GM23248 (cell line): ENCODE results near the gene HSPBAP1. TPM values are rescaled to one million over a fixed set of nuclear protein-coding genes. Genes with fewer than 3 reads are reported as not detected.

Source experiments
- DNase-seq: peaks from one replicate; pipeline ENCODE4 v3.0.0-alpha.2; 2015
- H2AFZ ChIP-seq: fragments of 200-600 bp; sonication (generic); 2 replicates; pipeline ENCODE4 v1.6.1; 2016; ENCODE audit warnings: antibody characterized with exemption
- H3F3A ChIP-seq: fragments of 200-600 bp; sonication (generic); 2 replicates; pipeline ENCODE4 v1.6.1; 2016; ENCODE audit warnings: mild to moderate bottlenecking, antibody characterized with exemption, mixed run types; ENCODE audit not compliant: insufficient read depth
- H3K27ac ChIP-seq: fragments of 200-600 bp; sonication (generic); 2 replicates; pipeline ENCODE4 v1.5.1; 2016; ENCODE audit warnings: mild to moderate bottlenecking
- H3K27me3 ChIP-seq: fragments of 200-600 bp; sonication (generic); replicated peaks from 2 replicates; pipeline ENCODE4 v1.6.1; 2016; ENCODE audit warnings: mild to moderate bottlenecking; ENCODE audit not compliant: insufficient read depth
- H3K36me3 ChIP-seq: fragments of 200-600 bp; sonication (generic); 2 replicates; pipeline ENCODE4 v1.6.1; 2016; ENCODE audit warnings: low read depth, mild to moderate bottlenecking
- H3K4me1 ChIP-seq: fragments of 200-600 bp; sonication (generic); 2 replicates; pipeline ENCODE4 v1.6.1; 2016; ENCODE audit warnings: mild to moderate bottlenecking; ENCODE audit not compliant: insufficient read depth
- H3K4me2 ChIP-seq: fragments of 200-600 bp; sonication (generic); one replicate; pipeline ENCODE4 v1.6.1; 2016; ENCODE audit warnings: mild to moderate bottlenecking; ENCODE audit not compliant: unreplicated experiment
- H3K4me3 ChIP-seq: fragments of 200-600 bp; sonication (generic); 2 replicates; pipeline ENCODE4 v1.5.1; 2016; ENCODE audit warnings: mild to moderate bottlenecking
- H3K79me2 ChIP-seq: fragments of 200-600 bp; sonication (generic); 2 replicates; pipeline ENCODE4 v1.6.1; 2016; ENCODE audit warnings: mild to moderate bottlenecking; ENCODE audit not compliant: insufficient read depth
- H3K9ac ChIP-seq: fragments of 200-600 bp; sonication (generic); 2 replicates; pipeline ENCODE4 v1.6.1; 2016; ENCODE audit warnings: mild to moderate bottlenecking
- H3K9me2 ChIP-seq: fragments of 200-600 bp; sonication (generic); 2 replicates; pipeline ENCODE4 v1.6.1; 2016; ENCODE audit warnings: mixed run types, mild to moderate bottlenecking, moderate library complexity; ENCODE audit not compliant: insufficient read depth
- H3K9me3 ChIP-seq: fragments of 200-600 bp; sonication (generic); one replicate; pipeline ENCODE4 v1.6.1; 2017; ENCODE audit warnings: low read depth
- H4K20me1 ChIP-seq: fragments of 200-600 bp; sonication (generic); 2 replicates; pipeline ENCODE4 v1.6.0; 2016; ENCODE audit not compliant: insufficient read depth
- EZH2 ChIP-seq: fragments of 200-600 bp; sonication (generic); IDR thresholded peaks from 2 replicates; pipeline ENCODE4 v1.6.1; 2018; ENCODE audit warnings: antibody characterized with exemption, mild to moderate bottlenecking; ENCODE audit not compliant: insufficient read depth, poor library complexity, severe bottlenecking
- EZH2phosphoT487 ChIP-seq: fragments of 200-600 bp; sonication (generic); IDR thresholded peaks from 2 replicates; pipeline ENCODE4 v1.6.1; 2018; ENCODE audit warnings: antibody characterized with exemption, moderate library complexity, mild to moderate bottlenecking, low read depth; ENCODE audit not compliant: insufficient read depth
- WGBS, 2 experiments: methylation state at CpG; one replicate each; pipeline ENCODE4 v1.1.6; 2015 to 2017; ENCODE audit warnings: low lambda C conversion rate in 2 of 2, low coverage in 1 of 2; ENCODE audit errors: missing lambda C conversion rate in 2 of 2; 5-methylcytosine and 5-hydroxymethylcytosine counted together
- in situ Hi-C: fragments of 300-500 bp; cut with MboI; formaldehyde crosslinking; loops from 2 replicates; pipeline ENCODE4 v1.15.0; 2020
- polyA plus RNA-seq: library from polyadenylated mRNA; unstranded; fragments of >200 nt; fragmentation: Nextera tagmentation; extraction: Ambion mirVana; gene quantifications from 2 replicates; pipeline ENCODE4 v1.2.1, GENCODE V29; 2016
- total RNA-seq: library from RNA; depleted of rRNA; stranded (reverse); fragments of >200 nt; shearing (Covaris generic); gene quantifications from 2 replicates; pipeline ENCODE4 v1.2.3, GENCODE V29; 2014

The HSPBAP1 gene
- total and polyA plus RNA-seq, 2 experiments from 2014 or later: 4.0 to 4.3 TPM

DNA sequence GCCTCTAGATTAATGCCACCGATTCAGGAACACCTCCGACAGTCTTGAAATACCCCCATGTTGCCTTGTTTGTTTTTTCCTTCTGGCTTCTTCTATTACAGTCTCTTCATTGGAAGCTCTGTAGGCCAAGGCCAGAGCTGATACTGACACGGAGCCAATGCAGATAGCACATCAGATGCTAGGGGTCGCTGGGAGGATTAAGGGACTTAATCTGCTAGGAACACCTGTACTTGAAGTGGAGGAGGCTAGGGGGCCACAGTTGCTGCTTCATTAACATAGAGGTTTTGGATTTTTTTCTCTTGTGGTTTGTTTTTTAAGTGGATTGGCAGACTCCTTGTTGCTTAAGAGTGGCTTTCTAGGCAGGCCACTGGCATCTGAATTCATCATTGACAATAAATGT, 63.4 kb downstream of the HSPBAP1 start:
- no peak for TF ChIP-seq EZH2phosphoT487
- TF ChIP-seq EZH2: no peak
- no peaks in the 10 kb centered on the region for H3K27me3 ChIP-seq
- no peak overlapping the region for H2AFZ ChIP-seq
- H3F3A ChIP-seq: no peaks in the 10 kb centered on the region
- H4K20me1 ChIP-seq: no peaks in the 10 kb centered on the region
- DNase-seq: no peak
- no peak overlapping the region for H3K4me3 ChIP-seq
- H3K9me2 ChIP-seq: no peaks in the 10 kb centered on the region
- 92 to 96% methylated on average over 4 of the region's 4 CpGs for WGBS, 2 experiments
- H3K4me1 ChIP-seq: no peaks in the 10 kb centered on the region
- no peak overlapping the region for H3K9ac ChIP-seq
- no peak overlapping the region for H3K27ac ChIP-seq
- no peaks in the 10 kb centered on the region for H3K9me3 ChIP-seq
- no peaks in the 10 kb centered on the region for H3K79me2 ChIP-seq
- no peaks in the 10 kb centered on the region for H3K36me3 ChIP-seq
- H3K4me2 ChIP-seq: no peak overlapping the region
- in situ Hi-C loops: no loop called here

DNA sequence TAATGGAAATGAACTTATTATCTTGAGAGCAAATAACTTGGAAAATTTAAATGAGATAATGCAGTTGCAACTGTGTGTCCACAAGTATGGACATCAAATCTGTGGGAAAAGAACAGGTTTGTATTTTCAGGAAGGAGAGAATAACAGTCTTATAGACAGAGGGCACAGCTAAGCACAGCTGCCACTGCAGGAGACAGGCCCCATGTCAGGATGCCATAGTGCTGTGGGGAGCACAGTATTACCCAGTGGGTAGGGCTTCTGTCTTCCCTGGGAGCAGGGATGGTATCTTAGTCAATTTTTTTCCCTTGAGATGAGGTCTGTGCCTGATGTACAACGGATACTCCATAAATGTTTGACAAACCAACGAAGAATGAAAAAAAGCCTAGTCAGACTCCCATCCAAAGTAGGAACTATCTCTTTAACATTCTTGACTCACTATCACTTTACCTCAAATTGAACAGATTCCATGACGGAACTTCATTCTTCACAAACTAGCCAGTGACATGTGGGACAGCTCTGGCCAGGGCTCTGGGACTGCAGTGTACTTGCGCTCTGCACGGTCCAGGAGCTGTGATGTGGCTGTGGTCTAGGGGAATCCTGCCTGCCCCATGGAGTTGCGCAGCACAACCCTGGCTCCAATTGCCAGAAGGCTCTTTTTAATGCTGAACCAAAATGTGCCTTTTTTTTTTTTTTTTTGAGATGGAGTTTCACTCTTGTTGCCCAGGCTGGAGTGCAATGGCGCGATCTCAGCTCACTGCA, 64.7 kb downstream of the HSPBAP1 start:
- H4K20me1 ChIP-seq: no peaks in the 10 kb centered on the region
- no peak overlapping the region for H3K4me2 ChIP-seq
- no peaks in the 10 kb centered on the region for H3K79me2 ChIP-seq
- no peaks in the 10 kb centered on the region for H3K36me3 ChIP-seq
- no peak overlapping the region for H3K9ac ChIP-seq
- no peaks in the 10 kb centered on the region for H3K27me3 ChIP-seq
- H3K9me3 ChIP-seq: no peaks in the 10 kb centered on the region
- TF ChIP-seq EZH2 (no peak), EZH2phosphoT487 (no peak)
- H3K4me3 ChIP-seq: no peak overlapping the region
- in situ Hi-C loops: no loop called here
- H3K4me1 ChIP-seq: no peaks in the 10 kb centered on the region
- H3K9me2 ChIP-seq: no peaks in the 10 kb centered on the region
- 94 to 95% methylated on average over 8 of the region's 8 CpGs for WGBS, 2 experiments
- no peak for DNase-seq
- no peak overlapping the region for H3K27ac ChIP-seq
- H3F3A ChIP-seq: no peaks in the 10 kb centered on the region
- no peak overlapping the region for H2AFZ ChIP-seq

DNA sequence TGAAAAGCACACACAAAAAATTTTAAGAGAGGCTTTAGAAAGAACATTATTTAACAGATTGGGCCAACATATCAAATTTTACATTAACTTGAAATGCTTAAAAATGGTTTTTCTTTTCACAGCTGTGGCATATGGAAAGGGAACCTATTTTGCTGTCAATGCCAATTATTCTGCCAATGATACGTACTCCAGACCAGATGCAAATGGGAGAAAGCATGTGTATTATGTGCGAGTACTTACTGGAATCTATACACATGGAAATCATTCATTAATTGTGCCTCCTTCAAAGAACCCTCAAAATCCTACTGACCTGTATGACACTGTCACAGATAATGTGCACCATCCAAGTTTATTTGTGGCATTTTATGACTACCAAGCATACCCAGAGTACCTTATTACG, 65.4 kb downstream of the HSPBAP1 start:
- WGBS, 2 experiments: 98 to 99% methylated on average over 3 of the region's 3 CpGs
- no peak overlapping the region for H3K27ac ChIP-seq

DNA sequence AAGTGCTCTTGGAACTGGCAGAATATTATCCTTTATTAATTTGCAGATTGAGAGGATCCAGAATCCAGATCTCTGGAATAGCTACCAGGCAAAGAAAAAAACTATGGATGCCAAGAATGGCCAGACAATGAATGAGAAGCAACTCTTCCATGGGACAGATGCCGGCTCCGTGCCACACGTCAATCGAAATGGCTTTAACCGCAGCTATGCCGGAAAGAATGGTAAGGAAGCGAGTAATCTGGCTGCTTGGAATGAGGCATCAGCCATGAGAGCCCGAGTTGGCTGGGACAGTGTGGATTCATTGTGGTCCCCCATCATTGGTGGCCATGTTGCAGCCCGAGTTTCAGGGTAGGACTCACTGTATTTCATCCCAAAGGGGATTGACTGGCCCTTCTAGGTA, 65.9 kb downstream of the HSPBAP1 start:
- no peaks in the 10 kb centered on the region for H3K36me3 ChIP-seq
- H3K4me2 ChIP-seq: no peak overlapping the region
- H4K20me1 ChIP-seq: no peaks in the 10 kb centered on the region
- H3K79me2 ChIP-seq: no peaks in the 10 kb centered on the region
- H3K27me3 ChIP-seq: no peaks in the 10 kb centered on the region
- H3K9me2 ChIP-seq: no peaks in the 10 kb centered on the region
- H3K9ac ChIP-seq: no peak overlapping the region
- no peak overlapping the region for H2AFZ ChIP-seq
- no peak for DNase-seq
- in situ Hi-C loops: no loop called here
- no peak for TF ChIP-seq EZH2
- TF ChIP-seq EZH2phosphoT487: no peak
- H3K4me3 ChIP-seq: no peak overlapping the region
- no peaks in the 10 kb centered on the region for H3K9me3 ChIP-seq
- H3K27ac ChIP-seq: no peak overlapping the region
- WGBS, 2 experiments: 62 to 69% methylated on average over 9 of the region's 9 CpGs
- no peaks in the 10 kb centered on the region for H3K4me1 ChIP-seq
- H3F3A ChIP-seq: no peaks in the 10 kb centered on the region

More for the DNA sequence above, 65.4 kb downstream of the HSPBAP1 start:
- H3K36me3 ChIP-seq: no peaks in the 10 kb centered on the region
- no peaks in the 10 kb centered on the region for H4K20me1 ChIP-seq
- no peak for TF ChIP-seq EZH2
- TF ChIP-seq EZH2phosphoT487: no peak
- no peaks in the 10 kb centered on the region for H3K4me1 ChIP-seq
- no peak overlapping the region for H3K4me3 ChIP-seq
- DNase-seq: no peak
- H3K9me2 ChIP-seq: no peaks in the 10 kb centered on the region
- no peaks in the 10 kb centered on the region for H3F3A ChIP-seq
- H3K9me3 ChIP-seq: no peaks in the 10 kb centered on the region
- H3K4me2 ChIP-seq: no peak overlapping the region
- in situ Hi-C loops: no loop called here
- H3K9ac ChIP-seq: no peak overlapping the region
- H3K79me2 ChIP-seq: no peaks in the 10 kb centered on the region
- H2AFZ ChIP-seq: no peak overlapping the region
- no peaks in the 10 kb centered on the region for H3K27me3 ChIP-seq

DNA sequence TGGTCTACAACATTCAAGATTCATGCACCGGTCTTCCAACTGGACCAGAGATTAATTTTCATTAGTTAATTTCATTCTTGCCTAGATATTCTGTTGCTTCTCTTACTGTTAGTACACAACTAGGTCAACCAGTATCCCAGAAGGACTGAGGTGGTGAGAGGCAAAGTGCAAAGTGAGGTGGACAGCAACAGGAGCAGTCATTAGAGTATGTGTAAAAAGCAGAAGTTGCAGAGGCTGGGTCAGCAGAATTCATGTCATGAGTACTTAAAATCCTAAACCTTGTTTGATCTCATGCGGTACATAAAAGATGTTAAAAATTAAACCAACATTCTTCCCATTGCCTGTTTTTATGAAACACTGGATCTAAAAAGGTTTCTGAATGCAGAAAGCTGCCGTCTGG, 66.3 kb downstream of the HSPBAP1 start:
- no peak for TF ChIP-seq EZH2phosphoT487
- no peak for TF ChIP-seq EZH2
- no peak overlapping the region for H3K9ac ChIP-seq
- no peaks in the 10 kb centered on the region for H3K9me2 ChIP-seq
- no peaks in the 10 kb centered on the region for H3K79me2 ChIP-seq
- no peaks in the 10 kb centered on the region for H3K27me3 ChIP-seq
- H3K36me3 ChIP-seq: no peaks in the 10 kb centered on the region
- no peak overlapping the region for H3K27ac ChIP-seq
- H4K20me1 ChIP-seq: no peaks in the 10 kb centered on the region
- H3K4me1 ChIP-seq: no peaks in the 10 kb centered on the region
- in situ Hi-C loops: no loop called here
- H3F3A ChIP-seq: no peaks in the 10 kb centered on the region
- DNase-seq: no peak
- no peak overlapping the region for H3K4me3 ChIP-seq
- H2AFZ ChIP-seq: no peak overlapping the region
- H3K9me3 ChIP-seq: no peaks in the 10 kb centered on the region
- WGBS, 2 experiments: 51 to 56% methylated on average over 3 of the region's 3 CpGs
- H3K4me2 ChIP-seq: no peak overlapping the region
